ENCODE results near the gene USHBP1. TPM values are rescaled to one million over a fixed set of nuclear protein-coding genes. Genes with fewer than 3 reads are reported as not detected.

USHBP1 gene
- total and polyA plus RNA-seq, 10 of the 15 experiments (the other 5 are each of a cell fraction or from before 2014, with no cell fraction given): 0.05 to 0.96 (median 0.22) TPM; not detected in 2

DNA sequence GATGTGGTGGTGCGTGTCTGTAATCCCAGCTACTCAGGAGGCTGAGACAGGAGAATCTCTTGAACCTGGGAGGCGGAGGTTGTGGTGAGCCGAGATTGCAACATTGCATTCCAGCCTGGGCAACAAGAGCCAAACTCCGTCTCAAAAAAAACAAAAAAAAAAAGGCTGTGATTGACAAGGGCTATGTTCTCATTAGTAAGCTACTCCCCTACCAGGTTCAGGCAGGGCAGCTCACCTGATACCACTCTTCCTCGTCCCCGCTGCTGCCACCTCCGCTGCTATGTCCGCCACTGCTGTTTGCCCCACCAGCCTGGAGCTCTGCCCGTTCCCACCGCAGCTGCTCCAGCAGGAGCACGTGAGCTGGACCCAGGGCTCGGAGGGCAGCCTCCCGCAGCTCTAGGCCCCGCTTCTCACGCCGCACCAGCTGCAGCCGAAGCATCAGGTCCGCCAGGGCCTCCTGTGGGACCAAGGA is 9.4 kb downstream of the USHBP1 start:
- intact Hi-C loops (cut with micrococcal nuclease; ENCODE audit: unreplicated experiment) (no loop called here), in situ Hi-C loops (cut with MboI) (no loop called here)
- H3K9ac ChIP-seq (ENCODE audit: control insufficient read depth, insufficient read depth, low read length): no peak overlapping the region
- H3K4me3 ChIP-seq: no peak overlapping the region
- TF ChIP-seq IKZF2 (IDR thresholded peaks at IDR 0.05): no peak
- H3K9me3 ChIP-seq (replicated peaks; ENCODE audit: control insufficient read depth, insufficient read depth, low read length): no peaks in the 10 kb centered on the region; the same call in 2 of the 3 replicates
- FAIRE-seq (no peak), DNase-seq (ENCODE audit: low read depth, low spot score) (no peak), ATAC-seq (no peak)
- H4K20me1 ChIP-seq (ENCODE audit: control insufficient read depth, insufficient read depth): no peaks in the 10 kb centered on the region
- H2AFZ ChIP-seq (ENCODE audit: control insufficient read depth, low read depth, low read length): no peak overlapping the region
- WGBS (ENCODE audit: insufficient coverage, insufficient replicate concordance, low lambda C conversion rate, missing lambda C conversion rate): 85% methylated on average over 18 of the region's 18 CpGs
- RAD21 ChIA-PET (ENCODE audit: unreplicated experiment): interaction anchor here (1.7 kb wide), 1 partner anchor 12 kb away, joined by 7 read pairs; the partner anchor contains the start of gene BABAM1
- BruUV-seq (replicated peaks): no TSS peak
- no peaks in the 10 kb centered on the region for H3K27me3 ChIP-seq (replicated peaks in 1 of 2; ENCODE audit: control insufficient read depth in 2 of 2, insufficient read depth in 2 of 2, low read length in 1 of 2)
- no peaks in the 10 kb centered on the region for H3K79me2 ChIP-seq (ENCODE audit: control insufficient read depth, insufficient read depth, low read length)
- SMC1A ChIA-PET (ENCODE audit: uncharacterized antibody, unreplicated experiment): interaction anchor here (1.1 to 1.2 kb wide), 2 partner anchors 14 to 26 kb away, joined by 3 read pairs; partner anchors contain the start of gene ANKLE1
- POLR2A ChIA-PET: interaction anchor here (0.8 to 1.6 kb wide), 2 partner anchors 11 to 17 kb away, joined by 3 read pairs; no protein-coding TSS in a partner anchor
- no peak overlapping the region for H3K27ac ChIP-seq (ENCODE audit: control insufficient read depth, insufficient read depth)
- CTCF ChIA-PET: interaction anchor here (1.3 to 2.7 kb wide), 4 partner anchors 9 to 38 kb away, joined by 3 to 14 read pairs (median 6); partner anchors contain the start of genes BABAM1 and USHBP1
- no peaks in the 10 kb centered on the region for H3K36me3 ChIP-seq (ENCODE audit: control insufficient read depth in 2 of 2, insufficient read depth in 2 of 2, low read length in 1 of 2)
- H3K4me1 ChIP-seq (ENCODE audit: control insufficient read depth, insufficient read depth, low read length): no peaks in the 10 kb centered on the region
- no peak overlapping the region for H3K4me2 ChIP-seq (ENCODE audit: control insufficient read depth, insufficient read depth)

DNA sequence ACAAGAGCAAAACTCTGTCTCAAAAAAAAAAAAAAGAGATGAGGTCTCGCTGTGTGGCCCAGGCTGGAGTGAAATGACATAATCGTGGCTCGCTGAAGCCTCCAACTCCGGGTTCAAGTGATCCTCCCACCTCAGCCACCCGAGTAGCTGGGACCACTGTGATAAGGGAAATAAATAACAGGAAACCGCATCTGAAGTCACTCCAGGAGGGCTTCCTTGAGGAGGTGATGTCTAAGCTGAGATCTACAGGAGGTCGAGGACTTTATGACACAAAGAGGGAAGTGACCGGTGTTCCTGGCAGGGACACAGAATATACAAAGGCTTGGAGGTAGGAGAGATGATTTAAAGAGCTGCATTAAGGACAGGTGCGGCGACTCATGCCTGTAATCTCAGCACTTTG is 9.9 kb downstream of the USHBP1 start:
- no peaks in the 10 kb centered on the region for H4K20me1 ChIP-seq (ENCODE audit: control insufficient read depth, insufficient read depth)
- H3K4me1 ChIP-seq (ENCODE audit: control insufficient read depth, insufficient read depth, low read length): no peaks in the 10 kb centered on the region
- H3K79me2 ChIP-seq (ENCODE audit: control insufficient read depth, insufficient read depth, low read length): no peaks in the 10 kb centered on the region
- H3K36me3 ChIP-seq (ENCODE audit: control insufficient read depth in 2 of 2, insufficient read depth in 2 of 2, low read length in 1 of 2): no peaks in the 10 kb centered on the region
- no TSS peak for BruUV-seq (replicated peaks)
- intact Hi-C loops (cut with micrococcal nuclease; ENCODE audit: unreplicated experiment) (no loop called here), in situ Hi-C loops (cut with MboI) (no loop called here)
- SMC1A ChIA-PET (ENCODE audit: uncharacterized antibody, unreplicated experiment): interaction anchor here (1.1 to 1.2 kb wide), 2 partner anchors 13 to 27 kb away, joined by 3 read pairs; partner anchors contain the start of gene ANKLE1
- H2AFZ ChIP-seq (ENCODE audit: control insufficient read depth, low read depth, low read length): no peak overlapping the region
- H3K4me3 ChIP-seq: no peak overlapping the region
- CTCF ChIA-PET: interaction anchor here (1.5 to 2.7 kb wide), 3 partner anchors 10 to 38 kb away, joined by 3 to 14 read pairs (median 10); partner anchors contain the start of genes BABAM1 and USHBP1
- DNase-seq (ENCODE audit: low read depth, low spot score) (no peak), FAIRE-seq (no peak), ATAC-seq (no peak)
- WGBS (ENCODE audit: insufficient coverage, insufficient replicate concordance, low lambda C conversion rate, missing lambda C conversion rate): 37% methylated on average over 9 of the region's 10 CpGs
- H3K9me3 ChIP-seq (replicated peaks; ENCODE audit: control insufficient read depth, insufficient read depth, low read length): no peaks in the 10 kb centered on the region; the same call in 2 of the 3 replicates
- H3K27me3 ChIP-seq (replicated peaks in 1 of 2; ENCODE audit: control insufficient read depth in 2 of 2, insufficient read depth in 2 of 2, low read length in 1 of 2): no peaks in the 10 kb centered on the region
- RAD21 ChIA-PET (ENCODE audit: unreplicated experiment): interaction anchor here (1.7 kb wide), 1 partner anchor 12 kb away, joined by 7 read pairs; the partner anchor contains the start of gene BABAM1
- H3K4me2 ChIP-seq (ENCODE audit: control insufficient read depth, insufficient read depth): no peak overlapping the region
- H3K9ac ChIP-seq (ENCODE audit: control insufficient read depth, insufficient read depth, low read length): no peak overlapping the region
- POLR2A ChIA-PET: interaction anchor here (0.8 to 1.6 kb wide), 2 partner anchors 12 to 16 kb away, joined by 3 read pairs; no protein-coding TSS in a partner anchor
- no peak overlapping the region for H3K27ac ChIP-seq (ENCODE audit: control insufficient read depth, insufficient read depth)
- TF ChIP-seq CBX5 (IDR thresholded peaks at IDR 0.05; ENCODE audit: low read depth) (no peak), ZNF217 (IDR thresholded peaks at IDR 0.05) (no peak), ESRRA (IDR thresholded peaks at IDR 0.05; ENCODE audit: low read length) (no peak), EZH2 (IDR thresholded peaks at IDR 0.05; ENCODE audit: borderline replicate concordance, control insufficient read depth, low read depth, low read length) (no peak), NRF1 (conservative IDR thresholded peaks at IDR 0.05; ENCODE audit: low read depth, low read length) (no peak), CHD2 (IDR thresholded peaks at IDR 0.05; ENCODE audit: borderline replicate concordance, low read depth, low read length) (no peak), SIX5 (IDR thresholded peaks at IDR 0.05; ENCODE audit: low read depth, low read length, severe bottlenecking) (no peak), KDM1A (IDR thresholded peaks at IDR 0.05; ENCODE audit: borderline replicate concordance) (no peak)
- TF ChIP-seq, protein P1, sequence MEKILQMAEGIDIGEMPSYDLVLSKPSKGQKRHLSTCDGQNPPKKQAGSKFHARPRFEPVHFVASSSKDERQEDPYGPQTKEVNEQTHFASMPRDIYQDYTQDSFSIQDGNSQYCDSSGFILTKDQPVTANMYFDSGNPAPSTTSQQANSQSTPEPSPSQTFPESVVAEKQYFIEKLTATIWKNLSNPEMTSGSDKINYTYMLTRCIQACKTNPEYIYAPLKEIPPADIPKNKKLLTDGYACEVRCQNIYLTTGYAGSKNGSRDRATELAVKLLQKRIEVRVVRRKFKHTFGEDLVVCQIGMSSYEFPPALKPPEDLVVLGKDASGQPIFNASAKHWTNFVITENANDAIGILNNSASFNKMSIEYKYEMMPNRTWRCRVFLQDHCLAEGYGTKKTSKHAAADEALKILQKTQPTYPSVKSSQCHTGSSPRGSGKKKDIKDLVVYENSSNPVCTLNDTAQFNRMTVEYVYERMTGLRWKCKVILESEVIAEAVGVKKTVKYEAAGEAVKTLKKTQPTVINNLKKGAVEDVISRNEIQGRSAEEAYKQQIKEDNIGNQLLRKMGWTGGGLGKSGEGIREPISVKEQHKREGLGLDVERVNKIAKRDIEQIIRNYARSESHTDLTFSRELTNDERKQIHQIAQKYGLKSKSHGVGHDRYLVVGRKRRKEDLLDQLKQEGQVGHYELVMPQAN (conservative IDR thresholded peaks at IDR 0.05): no peak
- TF ChIP-seq, protein P2, sequence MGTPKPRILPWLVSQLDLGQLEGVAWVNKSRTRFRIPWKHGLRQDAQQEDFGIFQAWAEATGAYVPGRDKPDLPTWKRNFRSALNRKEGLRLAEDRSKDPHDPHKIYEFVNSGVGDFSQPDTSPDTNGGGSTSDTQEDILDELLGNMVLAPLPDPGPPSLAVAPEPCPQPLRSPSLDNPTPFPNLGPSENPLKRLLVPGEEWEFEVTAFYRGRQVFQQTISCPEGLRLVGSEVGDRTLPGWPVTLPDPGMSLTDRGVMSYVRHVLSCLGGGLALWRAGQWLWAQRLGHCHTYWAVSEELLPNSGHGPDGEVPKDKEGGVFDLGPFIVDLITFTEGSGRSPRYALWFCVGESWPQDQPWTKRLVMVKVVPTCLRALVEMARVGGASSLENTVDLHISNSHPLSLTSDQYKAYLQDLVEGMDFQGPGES (IDR thresholded peaks at IDR 0.05): no peak
- TF ChIP-seq, protein P3, sequence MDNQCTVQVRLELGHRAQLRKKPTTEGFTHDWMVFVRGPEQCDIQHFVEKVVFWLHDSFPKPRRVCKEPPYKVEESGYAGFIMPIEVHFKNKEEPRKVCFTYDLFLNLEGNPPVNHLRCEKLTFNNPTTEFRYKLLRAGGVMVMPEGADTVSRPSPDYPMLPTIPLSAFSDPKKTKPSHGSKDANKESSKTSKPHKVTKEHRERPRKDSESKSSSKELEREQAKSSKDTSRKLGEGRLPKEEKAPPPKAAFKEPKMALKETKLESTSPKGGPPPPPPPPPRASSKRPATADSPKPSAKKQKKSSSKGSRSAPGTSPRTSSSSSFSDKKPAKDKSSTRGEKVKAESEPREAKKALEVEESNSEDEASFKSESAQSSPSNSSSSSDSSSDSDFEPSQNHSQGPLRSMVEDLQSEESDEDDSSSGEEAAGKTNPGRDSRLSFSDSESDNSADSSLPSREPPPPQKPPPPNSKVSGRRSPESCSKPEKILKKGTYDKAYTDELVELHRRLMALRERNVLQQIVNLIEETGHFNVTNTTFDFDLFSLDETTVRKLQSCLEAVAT (IDR thresholded peaks at IDR 0.05): no peak

Data from GM12878 (cell line).